Cardiac muscle cell (in vitro differentiated cells and primary cell): ENCODE measurements around the gene AP4E1. TPM values are rescaled to one million over a fixed set of nuclear protein-coding genes. Genes with fewer than 3 reads are reported as not detected.
"Not testable (repeated sequence)": the region's sequence is repeated elsewhere in the genome, so short reads cannot be mapped to it uniquely, and the experiment has no call there.

Source experiments
- DNase-seq, 2 donors: peaks; one replicate each; pipeline versions ENCODE4 v3.0.0 to v3.0.0-alpha.2; 2010 to 2017; ENCODE audit warnings: low read depth in 1 of 2, low spot score in 1 of 2
- H3K27ac ChIP-seq: fragments of 200-600 bp; sonication (generic); 2 replicates; pipeline ENCODE4 v1.5.1; 2016
- H3K27me3 ChIP-seq: fragments of 200-600 bp; sonication (generic); 2 replicates; pipeline ENCODE4 v1.6.0; 2016; ENCODE audit warnings: control low read depth
- H3K36me3 ChIP-seq: fragments of 200-600 bp; sonication (generic); 2 replicates; pipeline ENCODE4 v1.5.1; 2016; ENCODE audit warnings: control low read depth
- H3K4me1 ChIP-seq: fragments of 200-600 bp; sonication (generic); 2 replicates; pipeline ENCODE4 v1.8.1; 2017; ENCODE audit warnings: low read depth, mild to moderate bottlenecking, mixed run types
- H3K4me3 ChIP-seq: fragments of 200-600 bp; sonication (generic); 2 replicates; pipeline ENCODE4 v1.5.1; 2016; ENCODE audit warnings: mild to moderate bottlenecking
- H3K9me3 ChIP-seq: fragments of 200-600 bp; sonication (generic); 2 replicates; pipeline ENCODE4 v1.5.1; 2017; ENCODE audit warnings: low read depth, mild to moderate bottlenecking, control low read depth
- polyA plus RNA-seq: library from polyadenylated mRNA; unstranded; fragments of >200 nt; fragmentation: Nextera tagmentation; extraction: Ambion mirVana; gene quantifications from 2 replicates; pipeline ENCODE4 v1.2.1, GENCODE V29; 2016
- total RNA-seq: library from RNA; depleted of rRNA; stranded (reverse); fragments of >200 nt; gene quantifications from 2 replicates; pipeline ENCODE4 v1.2.3, GENCODE V29; 2016
- TF ChIP-seq, protein P1 (sequence below): IDR thresholded peaks from 2 replicates; pipeline ENCODE4 v1.5.1; 2012; ENCODE audit warnings: low read depth, mild to moderate bottlenecking, low read length

Gene AP4E1
- total and polyA plus RNA-seq, 2 experiments from 2014 or later, result 6.1 to 7.3 TPM

DNA sequence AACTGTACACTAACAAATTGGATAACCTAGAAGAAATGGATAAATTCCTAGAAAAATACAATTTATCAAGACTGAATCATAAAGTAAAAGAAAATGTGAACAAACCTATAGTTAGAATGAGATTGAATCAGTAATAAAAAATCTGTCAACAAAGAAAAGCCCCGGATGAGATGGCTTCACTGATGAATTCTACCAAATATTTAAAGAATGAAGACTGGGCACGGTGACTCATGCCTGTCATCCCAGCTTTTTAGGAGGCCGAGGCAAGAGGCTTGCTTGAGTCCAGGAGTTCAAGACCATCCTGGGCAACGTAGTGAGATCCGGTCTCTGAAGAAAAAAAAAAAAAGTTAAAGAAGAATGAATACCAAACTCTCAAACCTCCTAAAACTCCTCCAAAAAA, 17.7 kb upstream of the AP4E1 start:
- DNase-seq, result no peak
- Histone ChIP-seq H3K9me3 (no peaks in the 10 kb centered on the region), H3K27me3 (no peaks in the 10 kb centered on the region), H3K4me3 (no peak overlapping the region), H3K36me3 (no peaks in the 10 kb centered on the region), H3K4me1 (no peaks in the 10 kb centered on the region), H3K27ac (no peak overlapping the region)
- TF ChIP-seq, protein P1, sequence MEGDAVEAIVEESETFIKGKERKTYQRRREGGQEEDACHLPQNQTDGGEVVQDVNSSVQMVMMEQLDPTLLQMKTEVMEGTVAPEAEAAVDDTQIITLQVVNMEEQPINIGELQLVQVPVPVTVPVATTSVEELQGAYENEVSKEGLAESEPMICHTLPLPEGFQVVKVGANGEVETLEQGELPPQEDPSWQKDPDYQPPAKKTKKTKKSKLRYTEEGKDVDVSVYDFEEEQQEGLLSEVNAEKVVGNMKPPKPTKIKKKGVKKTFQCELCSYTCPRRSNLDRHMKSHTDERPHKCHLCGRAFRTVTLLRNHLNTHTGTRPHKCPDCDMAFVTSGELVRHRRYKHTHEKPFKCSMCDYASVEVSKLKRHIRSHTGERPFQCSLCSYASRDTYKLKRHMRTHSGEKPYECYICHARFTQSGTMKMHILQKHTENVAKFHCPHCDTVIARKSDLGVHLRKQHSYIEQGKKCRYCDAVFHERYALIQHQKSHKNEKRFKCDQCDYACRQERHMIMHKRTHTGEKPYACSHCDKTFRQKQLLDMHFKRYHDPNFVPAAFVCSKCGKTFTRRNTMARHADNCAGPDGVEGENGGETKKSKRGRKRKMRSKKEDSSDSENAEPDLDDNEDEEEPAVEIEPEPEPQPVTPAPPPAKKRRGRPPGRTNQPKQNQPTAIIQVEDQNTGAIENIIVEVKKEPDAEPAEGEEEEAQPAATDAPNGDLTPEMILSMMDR, result no peak

DNA sequence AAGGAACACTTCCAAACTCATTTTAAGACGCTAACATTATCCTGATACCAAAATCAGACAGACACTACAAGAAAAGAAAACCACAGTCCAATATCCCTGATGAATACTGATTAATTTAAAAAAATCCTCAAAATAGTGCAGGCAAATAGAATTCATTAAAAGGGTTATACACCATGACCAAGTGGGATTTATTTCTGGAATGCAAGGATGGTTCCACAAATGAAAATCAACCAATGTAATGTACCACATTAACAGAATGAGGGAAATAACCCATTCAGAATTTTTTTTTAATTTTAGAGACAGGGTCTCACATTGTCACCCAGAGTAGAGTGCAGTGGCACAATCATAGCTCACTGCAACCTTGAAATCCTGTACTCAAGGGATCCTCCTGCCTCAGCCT, 17.3 kb upstream of the AP4E1 start:
- Histone ChIP-seq H3K27ac (no peak overlapping the region), H3K27me3 (no peaks in the 10 kb centered on the region), H3K36me3 (no peaks in the 10 kb centered on the region), H3K4me1 (no peaks in the 10 kb centered on the region), H3K4me3 (no peak overlapping the region), H3K9me3 (no peaks in the 10 kb centered on the region)
- TF ChIP-seq, protein P1, result no peak
- DNase-seq, result no peak

DNA sequence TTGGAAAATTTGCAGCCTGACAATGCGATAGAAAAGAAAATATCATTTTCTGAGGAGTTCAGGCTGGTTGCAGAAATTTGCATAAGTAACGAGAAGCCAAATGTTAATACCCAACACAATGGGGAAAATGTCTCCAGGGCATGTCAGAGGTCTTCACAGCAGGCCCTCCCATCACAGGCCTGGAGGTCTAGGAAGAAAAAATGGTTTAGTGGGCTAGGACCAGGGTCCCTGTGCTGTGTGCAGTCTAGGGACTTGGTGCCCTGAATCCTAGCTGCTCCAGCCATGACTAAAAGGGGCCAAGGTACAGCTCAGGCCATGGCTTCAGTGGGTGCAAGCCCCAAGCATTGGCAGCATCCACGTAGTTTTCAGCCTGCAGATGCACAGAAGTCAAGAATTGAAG, 14.5 kb upstream of the AP4E1 start:
- no peak overlapping the region for H3K27ac ChIP-seq
- no peaks in the 10 kb centered on the region for H3K27me3 ChIP-seq
- H3K36me3 ChIP-seq, result no peaks in the 10 kb centered on the region
- no peak for DNase-seq
- no peaks in the 10 kb centered on the region for H3K4me1 ChIP-seq
- TF ChIP-seq, protein P1, result no peak
- no peak overlapping the region for H3K4me3 ChIP-seq
- H3K9me3 ChIP-seq, result no peaks in the 10 kb centered on the region

DNA sequence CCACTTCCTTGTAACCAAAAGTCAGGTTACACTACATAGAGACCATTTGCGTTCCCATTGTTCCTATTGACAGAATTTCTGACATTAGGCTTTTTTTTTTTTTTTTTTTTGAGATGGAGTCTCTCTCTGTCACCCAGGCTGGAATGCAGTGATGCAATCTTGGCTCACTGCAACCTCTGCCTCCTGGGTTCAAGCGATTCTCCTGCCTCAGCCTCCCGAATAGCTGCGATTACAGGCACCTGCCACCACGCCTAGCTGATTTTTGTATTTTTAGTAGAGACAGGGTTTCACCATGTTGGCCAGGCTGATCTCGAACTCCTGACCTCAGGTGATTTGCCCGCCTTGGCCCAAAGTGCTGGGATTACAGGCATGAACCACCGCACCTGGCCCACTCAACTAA, 7.1 kb upstream of the AP4E1 start:
- H3K36me3 ChIP-seq, H3K27me3 ChIP-seq, H3K9me3 ChIP-seq, H3K4me1 ChIP-seq, H3K27ac ChIP-seq, DNase-seq, H3K4me3 ChIP-seq: not testable (repeated sequence)

DNA sequence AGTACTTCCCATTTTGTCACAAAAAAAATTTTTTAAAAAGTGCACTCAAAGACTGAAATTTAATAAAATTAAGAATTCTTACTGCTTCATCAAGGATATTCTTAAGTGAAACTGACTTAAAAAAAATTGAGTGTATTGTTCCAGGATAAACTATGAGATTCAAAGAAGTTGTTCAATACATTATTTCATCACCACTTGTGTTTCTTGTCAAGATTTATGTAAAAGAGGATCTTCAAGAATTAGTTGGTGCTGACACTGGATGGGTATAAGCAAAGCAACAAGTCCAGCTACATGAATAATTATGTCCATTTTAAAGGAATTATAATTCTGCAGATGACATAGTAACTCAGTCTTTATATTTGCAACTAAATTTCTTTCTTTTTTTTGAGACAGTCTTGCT, 4.3 kb upstream of the AP4E1 start:
- peaks cover under 1% of the 10 kb centered on the region for H3K4me1 ChIP-seq
- TF ChIP-seq, protein P1, result no peak

DNA sequence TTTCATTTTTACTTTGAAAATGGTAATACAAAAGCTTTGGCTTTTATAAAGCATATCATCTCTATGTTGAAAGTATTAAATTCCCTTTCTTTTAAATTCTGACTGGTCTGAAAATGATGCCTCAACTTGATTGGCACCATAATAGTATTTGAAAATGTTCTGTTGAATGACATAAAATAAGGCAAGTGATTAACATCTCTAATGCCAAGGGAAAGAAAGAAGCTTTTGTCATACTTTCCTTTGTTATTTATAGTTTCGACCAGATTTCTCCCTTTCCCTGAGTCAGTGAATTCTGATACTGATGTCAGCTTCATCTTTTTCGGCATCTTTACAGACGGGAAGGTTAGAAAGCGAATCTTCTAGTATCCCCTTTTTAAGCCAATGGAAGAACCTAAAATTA, 3.4 kb upstream of the AP4E1 start:
- TF ChIP-seq, protein P1, result no peak
- no peaks in the 10 kb centered on the region for H3K27me3 ChIP-seq

More for the DNA sequence above, 4.3 kb upstream of the AP4E1 start:
- no peak overlapping the region for H3K4me3 ChIP-seq
- H3K27ac ChIP-seq, result no peak overlapping the region
- no peak for DNase-seq
- no peaks in the 10 kb centered on the region for H3K36me3 ChIP-seq
- no peaks in the 10 kb centered on the region for H3K27me3 ChIP-seq
- H3K9me3 ChIP-seq, result no peaks in the 10 kb centered on the region

More for the DNA sequence above, 3.4 kb upstream of the AP4E1 start:
- no peaks in the 10 kb centered on the region for H3K9me3 ChIP-seq
- DNase-seq, result no peak
- H3K36me3 ChIP-seq, result no peaks in the 10 kb centered on the region
- no peak overlapping the region for H3K4me3 ChIP-seq
- no peak overlapping the region for H3K27ac ChIP-seq
- H3K4me1 ChIP-seq, result peaks cover 4% of the 10 kb centered on the region
